ENCODE measurements around the gene CLIP1. TPM values are rescaled to one million over a fixed set of nuclear protein-coding genes. Genes with fewer than 3 reads are reported as not detected.
"Not testable (repeated sequence)": the region's sequence is repeated elsewhere in the genome, so short reads cannot be mapped to it uniquely, and the experiment has no call there.

The CLIP1 gene
- 23.9 and 75.3 TPM in 2 replicates for total RNA-seq (2014; rRNA removed; shearing (Covaris generic); ENCODE audit: low replicate concordance)

GRCh38 chr12:122421821-122422729 is at the start of gene CLIP1:
Gene CLIP1 (minus strand): TSS chr12:122422669. CDS start chr12:122380452, 42,217 bp downstream.
- peak; percentile 76 for DNase-seq
- Histone ChIP-seq H3K27me3 (no peaks in the 10 kb centered on the region), H3K9me3 (no peaks in the 10 kb centered on the region), H3K4me3 (peak within 1 kb of the TSS; percentile 96), H3K36me3 (peaks cover 15% of the 10 kb centered on the region)

GRCh38 chr12:122471324-122472226 is 49.1 kb upstream of the CLIP1 start:
- Histone ChIP-seq H3K4me3 (no peak overlapping the region), H3K27me3 (no peaks in the 10 kb centered on the region), H3K9me3 (no peaks in the 10 kb centered on the region), H3K36me3 (peaks cover 45% of the 10 kb centered on the region)
- no peak for DNase-seq

GRCh38 chr12:122470576-122470975 is 48.1 kb upstream of the CLIP1 start:
- H3K4me3 ChIP-seq, H3K9me3 ChIP-seq, DNase-seq, H3K27me3 ChIP-seq: not testable (repeated sequence)
- H3K36me3 ChIP-seq: peaks cover 38% of the 10 kb centered on the region

- not testable (repeated sequence) for H3K9me3 ChIP-seq, DNase-seq, H3K4me3 ChIP-seq, H3K27me3 ChIP-seq
- H3K36me3 ChIP-seq: peaks cover 33% of the 10 kb centered on the region
These were observed 47.4 kb upstream of the CLIP1 start for GRCh38 chr12:122469856-122470255.

GRCh38 chr12:122467983-122468382 is 45.5 kb upstream of the CLIP1 start:
- Histone ChIP-seq H3K9me3 (no peaks in the 10 kb centered on the region), H3K36me3 (peaks cover 17% of the 10 kb centered on the region), H3K27me3 (no peaks in the 10 kb centered on the region), H3K4me3 (no peak overlapping the region)
- DNase-seq: no peak

GRCh38 chr12:122464317-122465042 is 42.0 kb upstream of the CLIP1 start:
- not testable (repeated sequence) for H3K9me3 ChIP-seq, H3K4me3 ChIP-seq, H3K36me3 ChIP-seq, H3K27me3 ChIP-seq
- DNase-seq: peak; percentile 81

- Histone ChIP-seq H3K9me3 (no peaks in the 10 kb centered on the region), H3K36me3 (no peaks in the 10 kb centered on the region), H3K27me3 (no peaks in the 10 kb centered on the region), H3K4me3 (no peak overlapping the region)
- no peak for DNase-seq
These were observed 38.2 kb upstream of the CLIP1 start for GRCh38 chr12:122460641-122461040.

GRCh38 chr12:122460061-122460460 is 37.6 kb upstream of the CLIP1 start:
- H3K9me3 ChIP-seq: no peaks in the 10 kb centered on the region
- H3K36me3 ChIP-seq: no peaks in the 10 kb centered on the region
- no peak overlapping the region for H3K4me3 ChIP-seq
- no peaks in the 10 kb centered on the region for H3K27me3 ChIP-seq
- DNase-seq: no peak

GRCh38 chr12:122459211-122459610 is 36.7 kb upstream of the CLIP1 start:
- Histone ChIP-seq H3K4me3 (no peak overlapping the region), H3K27me3 (no peaks in the 10 kb centered on the region), H3K9me3 (no peaks in the 10 kb centered on the region), H3K36me3 (no peaks in the 10 kb centered on the region)
- DNase-seq: peak; percentile 42

- no peak for DNase-seq
- Histone ChIP-seq H3K9me3 (no peaks in the 10 kb centered on the region), H3K27me3 (no peaks in the 10 kb centered on the region), H3K36me3 (no peaks in the 10 kb centered on the region), H3K4me3 (no peak overlapping the region)
These were observed 35.9 kb upstream of the CLIP1 start for GRCh38 chr12:122458105-122459035.

GRCh38 chr12:122457627-122458026 is 35.2 kb upstream of the CLIP1 start:
- H3K36me3 ChIP-seq: no peaks in the 10 kb centered on the region
- H3K9me3 ChIP-seq: no peaks in the 10 kb centered on the region
- H3K27me3 ChIP-seq: no peaks in the 10 kb centered on the region
- no peak for DNase-seq
- no peak overlapping the region for H3K4me3 ChIP-seq

- H3K27me3 ChIP-seq: no peaks in the 10 kb centered on the region
- no peak overlapping the region for H3K4me3 ChIP-seq
- H3K36me3 ChIP-seq: no peaks in the 10 kb centered on the region
- no peaks in the 10 kb centered on the region for H3K9me3 ChIP-seq
- DNase-seq: no peak
These were observed 32.3 kb upstream of the CLIP1 start for GRCh38 chr12:122454739-122455138.

- Histone ChIP-seq H3K9me3 (no peaks in the 10 kb centered on the region), H3K4me3 (no peak overlapping the region), H3K27me3 (no peaks in the 10 kb centered on the region), H3K36me3 (no peaks in the 10 kb centered on the region)
- no peak for DNase-seq
These were observed 31.8 kb upstream of the CLIP1 start for GRCh38 chr12:122454250-122454721.

- H3K27me3 ChIP-seq: no peaks in the 10 kb centered on the region
- H3K9me3 ChIP-seq: no peaks in the 10 kb centered on the region
- no peak for DNase-seq
- no peaks in the 10 kb centered on the region for H3K36me3 ChIP-seq
- H3K4me3 ChIP-seq: no peak overlapping the region
These were observed 30.3 kb upstream of the CLIP1 start for GRCh38 chr12:122452701-122453285.

GRCh38 chr12:122449317-122449716 is 26.8 kb upstream of the CLIP1 start:
- Histone ChIP-seq H3K36me3 (no peaks in the 10 kb centered on the region), H3K9me3 (no peaks in the 10 kb centered on the region), H3K4me3 (no peak overlapping the region), H3K27me3 (no peaks in the 10 kb centered on the region)
- DNase-seq: peak; percentile 46
